ENCODE data around the gene ULK4.
"Not testable (repeated sequence)": the region's sequence is repeated elsewhere in the genome, so short reads cannot be mapped to it uniquely, and the experiment has no call there.

ULK4 gene

GRCh38 chr3:41507336-41508062, 454.4 kb downstream of the ULK4 start:
- DNase-seq = no peak

GRCh38 chr3:41503998-41504623, 457.8 kb downstream of the ULK4 start:
- no peak for DNase-seq

GRCh38 chr3:41502481-41502880, 459.4 kb downstream of the ULK4 start:
- no peak for DNase-seq

DNA sequence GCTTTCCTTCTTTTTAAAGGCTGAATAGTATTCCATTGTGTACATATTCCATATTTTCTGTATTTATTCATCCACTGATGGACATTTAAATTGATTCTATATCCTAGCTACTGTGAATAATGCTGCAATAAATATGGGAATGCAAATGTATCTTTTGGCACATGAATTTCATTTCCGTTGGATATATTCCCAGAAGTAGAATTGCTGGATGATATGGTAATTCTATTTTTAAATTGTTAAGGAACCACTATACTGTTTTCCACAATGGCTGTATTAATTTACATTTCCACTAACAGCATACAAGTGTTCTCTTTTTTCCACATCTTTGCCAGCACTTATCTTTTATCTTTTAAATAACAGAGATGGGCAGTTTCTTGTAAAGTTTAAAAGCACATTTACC, 459.9 kb downstream of the ULK4 start:
- DNase-seq = no peak

GRCh38 chr3:41498847-41499246, 463.1 kb downstream of the ULK4 start:
- DNase-seq = no peak

GRCh38 chr3:41490360-41490759, 471.5 kb downstream of the ULK4 start:
- no peak for DNase-seq

DNA sequence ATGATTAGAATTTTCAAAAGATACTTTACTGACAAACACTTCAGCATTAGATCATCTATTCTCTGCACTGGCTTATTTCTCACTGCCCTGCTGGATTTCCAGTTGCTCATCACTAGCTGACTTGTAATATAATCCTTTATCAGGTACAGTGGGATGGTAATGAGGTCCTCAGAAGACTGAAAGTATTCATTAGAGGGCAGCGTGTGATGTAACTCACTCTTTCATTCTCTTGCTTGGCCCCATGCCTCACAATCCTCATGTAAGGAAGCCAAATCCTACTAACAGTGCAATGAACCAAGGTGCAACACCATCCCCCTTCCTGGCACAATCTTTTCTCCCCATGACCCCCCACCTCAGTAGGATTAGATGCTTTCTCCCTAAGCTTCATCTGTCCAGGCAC, 472.7 kb downstream of the ULK4 start:
- DNase-seq = no peak

DNA sequence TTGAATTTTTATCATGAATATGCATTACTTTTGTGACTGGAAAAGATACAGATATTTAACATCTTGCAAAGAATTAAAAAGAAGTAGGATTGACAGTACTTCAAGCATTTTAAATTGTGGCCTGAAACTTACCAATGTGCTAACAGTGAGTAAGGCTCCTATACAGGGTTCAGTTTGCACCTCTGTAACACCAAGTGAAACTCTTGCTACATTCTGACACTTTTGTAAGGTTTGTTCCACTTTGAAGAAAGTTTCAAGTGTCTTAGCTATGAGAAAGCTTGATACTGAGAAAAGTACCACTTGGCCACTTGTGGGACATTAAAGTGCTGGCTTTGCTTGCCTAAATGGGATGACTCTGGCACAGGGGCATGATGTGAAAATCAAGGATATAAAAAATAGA, 473.4 kb downstream of the ULK4 start:
- DNase-seq = no peak

GRCh38 chr3:41485484-41485883, 476.4 kb downstream of the ULK4 start:
- no peak for DNase-seq

GRCh38 chr3:41482134-41482533, 479.8 kb downstream of the ULK4 start:
- no peak for DNase-seq

DNA sequence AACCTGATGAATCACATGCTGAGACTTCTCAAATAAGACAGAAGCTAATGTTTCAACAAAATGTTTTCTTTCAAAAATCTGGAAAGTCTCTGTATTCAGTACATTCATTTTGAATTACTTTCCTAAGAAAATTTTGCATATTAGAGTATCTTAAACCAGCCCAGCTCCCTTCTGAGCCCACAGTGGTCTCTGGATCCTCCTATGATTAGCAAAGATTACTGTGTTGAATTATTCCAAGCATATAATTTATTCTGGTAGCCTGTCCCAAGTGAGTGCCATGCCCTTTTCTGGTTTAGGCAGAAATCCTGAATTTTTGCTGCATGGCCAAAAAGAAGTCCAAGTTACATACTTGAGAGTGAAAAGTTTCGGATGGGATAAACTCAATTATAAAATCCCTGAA, 483.6 kb downstream of the ULK4 start:
- no peak for DNase-seq

- DNase-seq = no peak
Observed at GRCh38 chr3:41477399-41478014, 484.4 kb downstream of the ULK4 start.

GRCh38 chr3:41469083-41469482, 492.8 kb downstream of the ULK4 start:
- no peak for DNase-seq

GRCh38 chr3:41467481-41467880, 494.4 kb downstream of the ULK4 start:
- DNase-seq = no peak

- no peak for DNase-seq
Observed at GRCh38 chr3:41464858-41465257, 497.0 kb downstream of the ULK4 start.

DNA sequence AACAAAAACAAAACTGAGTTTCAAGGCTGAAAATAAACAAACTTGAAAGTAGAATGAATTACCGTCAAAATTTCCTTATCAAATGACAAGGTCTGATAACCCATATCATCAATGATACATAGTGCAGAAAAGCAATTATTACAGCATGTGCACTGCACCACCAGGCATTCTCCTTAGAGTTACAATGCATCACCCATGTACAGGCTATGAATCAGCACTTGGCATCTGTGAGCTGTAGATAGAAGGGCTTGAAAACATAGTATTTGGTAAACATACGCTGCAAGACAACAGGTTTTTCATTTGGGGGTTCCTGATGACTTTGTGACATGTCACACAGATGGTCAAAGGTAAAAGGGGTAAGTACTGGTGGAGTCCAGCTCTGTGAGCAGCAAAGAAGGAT, 497.5 kb downstream of the ULK4 start:
- no peak for DNase-seq

DNA sequence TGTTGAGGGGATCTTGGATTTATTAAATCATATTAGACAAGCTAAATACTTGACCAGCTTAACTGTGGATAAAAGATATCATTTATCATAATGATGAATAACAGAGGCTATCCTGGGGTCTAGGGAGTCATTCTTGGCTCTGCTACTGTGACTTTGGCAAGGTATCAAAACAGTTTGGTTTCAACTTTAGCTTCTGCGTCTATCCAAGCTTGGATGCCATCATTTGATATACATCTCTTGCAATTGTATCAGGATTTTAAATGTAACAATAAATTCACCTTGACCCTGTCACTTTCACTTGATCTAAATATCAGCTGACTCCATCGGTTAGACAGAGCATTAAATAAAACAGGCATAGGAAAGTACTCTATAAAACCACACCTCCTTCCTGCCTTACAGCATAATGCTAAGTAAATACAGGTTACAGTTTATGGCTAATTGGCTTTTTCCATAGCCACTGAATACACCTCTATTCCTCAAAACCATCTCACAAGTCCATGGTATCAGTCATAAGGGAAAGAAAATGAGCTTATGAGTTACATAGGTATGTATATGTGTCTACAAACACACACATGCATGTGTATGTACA, 499.7 kb downstream of the ULK4 start:
- no peak for DNase-seq

DNA sequence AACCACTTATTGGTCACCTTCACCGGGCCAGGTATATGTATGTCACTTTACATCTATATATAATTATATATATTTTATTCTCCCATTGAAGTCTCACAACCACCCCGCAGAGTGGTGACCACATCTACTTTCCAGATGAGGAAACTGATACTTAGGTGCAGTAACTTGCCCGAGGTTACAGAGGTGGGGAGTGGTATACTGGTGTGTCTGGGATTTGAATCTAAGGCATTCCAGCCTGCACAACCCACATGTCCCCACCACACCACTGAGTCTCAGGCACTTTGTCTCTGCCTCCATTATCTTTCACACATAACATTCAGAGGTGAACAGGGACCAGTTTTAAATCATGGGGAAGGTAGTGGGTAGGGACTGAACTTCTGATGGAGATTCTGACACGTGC, 501.2 kb downstream of the ULK4 start:
- no peak for DNase-seq

- DNase-seq = no peak
Observed at GRCh38 chr3:41457176-41457575, 504.7 kb downstream of the ULK4 start.

DNA sequence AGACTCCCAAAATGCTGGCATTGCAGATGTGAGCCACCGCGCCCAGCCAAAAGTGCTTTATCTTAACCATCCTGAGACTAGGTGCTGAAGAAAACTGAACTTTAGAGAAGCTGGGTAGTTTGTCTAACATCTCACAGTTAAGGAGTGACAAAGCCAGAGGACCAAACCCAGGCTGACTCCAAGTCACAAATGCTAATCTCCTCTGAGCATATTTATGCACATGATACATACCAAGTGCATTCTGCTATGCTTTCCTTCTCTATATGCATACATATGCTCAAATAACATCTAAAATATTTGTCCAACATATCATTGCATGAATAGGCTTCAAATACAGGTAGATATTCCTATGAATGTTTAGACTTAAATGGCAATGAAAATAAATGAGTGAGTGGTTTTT, 505.7 kb downstream of the ULK4 start:
- no peak for DNase-seq

DNA sequence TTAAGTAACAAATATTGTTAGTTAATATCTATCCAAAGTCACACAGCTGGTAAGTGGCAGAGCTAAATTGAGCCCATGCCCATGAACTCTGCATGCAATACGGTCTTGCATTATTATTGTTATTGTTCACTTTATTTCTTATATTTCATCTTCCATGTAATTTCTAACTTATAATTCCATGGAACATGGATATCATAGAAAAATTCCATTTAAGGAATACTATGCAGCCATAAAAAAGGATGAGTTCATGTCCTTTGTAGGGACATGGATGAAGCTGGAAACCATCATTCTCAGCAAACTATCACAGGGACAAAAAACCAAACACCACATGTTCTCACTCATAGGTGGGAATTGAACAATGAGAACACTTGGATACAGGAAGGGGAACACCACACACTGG, 508.3 kb downstream of the ULK4 start:
- DNase-seq = not testable (repeated sequence)

GRCh38 chr3:41450416-41451231, 511.3 kb downstream of the ULK4 start:
- DNase-seq = no peak

Measured in amygdala (tissue), 56 donors.